ENCODE measurements around the gene NOS1AP.

GRCh38 chr1:162222730-162223129 is 153.2 kb downstream of the NOS1AP start:
- TF ChIP-seq CTCF (conservative IDR thresholded peaks at IDR 0.05 in 1 of 2, IDR thresholded peaks at IDR 0.05 in 1 of 2; ENCODE audit: extremely low read depth in 1 of 2, insufficient read depth in 1 of 2, low read depth in 1 of 2, low read length in 2 of 2): no peak
- no peak for TF ChIP-seq EZH2 (IDR thresholded peaks at IDR 0.05; ENCODE audit: borderline replicate concordance, low read length)
